Activated CD8-positive, alpha-beta memory T cell treated with anti-CD3 and anti-CD28 coated beads, Interleukin-2, amount 50 U/mL, for 24 hours (primary cell): ENCODE data around the gene BACH2.
A peak's percentile ranks its signal among the peaks of the same experiment; 100 is the strongest.

Source experiments
- DNase-seq: peaks from one replicate; pipeline ENCODE4 v3.0.0-alpha.2; 2020; ENCODE audit errors: extremely low read depth

The BACH2 gene

DNA sequence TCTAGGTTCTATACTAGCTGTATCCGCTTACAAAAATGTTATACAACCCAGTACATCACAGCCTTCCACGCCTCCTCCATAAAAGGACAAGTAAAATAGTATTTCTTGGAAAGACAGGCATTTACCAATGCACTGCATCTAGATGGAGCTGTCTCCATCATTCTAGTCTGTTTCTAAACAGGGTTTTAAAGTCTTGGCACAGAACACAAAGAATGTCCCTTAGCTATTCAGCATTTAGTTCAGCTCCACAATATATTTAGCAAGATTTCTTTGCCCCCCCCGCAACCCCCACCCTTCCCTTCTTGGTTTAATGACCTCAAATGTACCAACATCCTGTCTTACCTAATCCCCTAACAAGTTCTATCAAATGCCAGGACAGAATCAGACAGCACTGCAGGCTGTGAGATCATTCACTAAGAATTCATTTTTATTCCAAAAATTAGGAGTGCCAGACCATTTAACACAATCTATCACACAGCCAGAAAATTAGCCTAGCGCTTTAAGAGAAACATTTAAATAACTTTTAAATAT lies 198.6 kb downstream of the BACH2 start:
- no peak for DNase-seq

DNA sequence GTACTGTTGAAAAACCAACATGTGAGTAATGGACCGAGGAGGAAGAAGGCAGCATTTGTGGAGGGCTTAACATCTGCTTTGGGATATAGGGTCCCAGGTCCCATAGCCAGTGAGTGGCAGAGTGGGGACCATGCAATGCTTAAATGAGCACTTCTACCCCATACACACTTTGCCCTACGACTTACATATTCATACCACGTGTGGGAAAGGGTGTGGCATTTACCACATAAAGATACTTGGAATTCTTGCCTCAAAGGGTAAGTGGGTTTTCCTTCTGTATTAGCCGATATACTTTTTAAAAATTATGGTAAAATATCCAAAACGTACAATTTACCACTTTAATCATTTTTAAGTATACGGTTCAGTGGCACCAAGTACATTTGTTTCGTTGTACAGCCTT lies 199.3 kb downstream of the BACH2 start:
- DNase-seq = no peak

DNA sequence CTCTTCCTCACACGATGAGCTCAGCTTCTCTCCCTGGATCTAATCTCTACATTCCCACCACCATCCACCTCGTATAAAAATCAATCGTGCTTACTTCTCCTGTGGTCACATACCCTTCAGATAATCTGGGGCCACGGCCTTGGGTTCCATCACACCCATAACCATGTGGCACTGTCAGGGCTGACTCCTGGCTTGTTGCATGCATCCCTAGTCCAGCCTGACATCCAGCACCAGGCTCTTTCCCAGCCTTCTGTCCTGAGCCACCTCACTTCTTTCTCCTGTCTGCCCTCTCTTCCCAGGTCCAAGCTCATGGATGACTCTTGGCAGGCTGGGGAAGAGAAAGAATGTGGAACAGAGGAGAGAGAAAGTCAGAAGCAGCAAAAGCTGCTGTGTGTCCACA lies 199.8 kb downstream of the BACH2 start:
- DNase-seq = no peak

DNA sequence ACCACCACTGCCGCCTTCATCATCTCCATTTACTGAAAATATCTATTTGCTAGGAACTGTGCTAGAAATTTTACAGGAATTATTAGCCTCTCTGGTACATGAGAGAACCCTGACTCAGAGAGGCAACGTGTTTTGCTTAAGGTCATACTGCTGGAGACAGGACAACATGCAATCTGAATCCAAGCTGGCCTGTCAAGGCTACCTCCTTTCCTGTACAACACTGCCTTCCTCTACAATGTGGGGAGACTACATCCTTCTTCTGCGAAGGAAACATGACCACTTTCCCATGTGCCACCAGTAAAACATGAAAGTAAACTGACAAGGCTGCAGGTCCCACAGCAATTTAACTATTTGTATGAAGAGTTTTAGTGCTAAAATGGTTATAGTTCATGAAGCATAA lies 200.9 kb downstream of the BACH2 start:
- no peak for DNase-seq

DNA sequence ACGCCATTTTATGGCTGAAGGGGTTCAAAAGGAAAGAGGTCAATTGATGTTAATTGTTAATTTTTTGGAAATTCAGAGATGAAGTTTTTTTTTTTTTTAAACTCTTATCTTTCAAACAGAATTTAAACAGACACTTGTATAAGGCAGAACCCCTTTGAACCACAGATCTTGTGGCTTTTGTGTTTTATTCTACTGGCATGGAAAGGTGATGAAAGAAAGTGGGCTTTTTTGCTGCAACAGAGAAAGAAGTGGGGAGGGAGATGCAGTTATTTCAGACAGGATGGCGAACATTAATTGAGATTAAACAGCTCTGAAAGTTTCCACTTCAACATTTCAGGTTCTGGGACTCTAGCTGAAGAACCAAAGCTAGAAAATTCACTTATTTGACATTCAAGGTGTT lies 201.5 kb downstream of the BACH2 start:
- no peak for DNase-seq

DNA sequence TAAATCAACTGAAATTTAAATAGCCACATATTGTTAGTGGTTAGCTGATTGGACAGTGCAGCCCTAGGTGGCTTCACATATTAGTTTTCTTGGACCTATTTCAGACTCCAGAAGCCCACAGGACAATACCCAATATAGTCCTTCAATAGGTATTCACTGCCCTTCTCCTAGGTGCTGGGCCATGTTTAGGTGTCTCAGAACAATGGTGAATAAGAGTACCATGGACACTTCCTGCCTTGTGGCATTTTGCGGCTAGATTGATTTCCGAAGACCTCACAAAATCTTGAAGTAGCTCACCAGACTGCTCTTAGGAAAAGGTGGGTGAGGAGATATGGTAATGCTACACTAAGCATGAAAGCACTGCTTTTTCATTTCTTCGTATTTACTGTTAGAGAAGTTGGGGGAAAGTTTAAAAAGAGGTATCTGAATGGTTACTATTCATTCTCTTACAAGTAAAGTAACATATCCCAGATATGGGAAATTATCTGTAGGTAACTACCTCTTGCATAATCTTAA lies 203.0 kb downstream of the BACH2 start:
- no peak for DNase-seq

DNA sequence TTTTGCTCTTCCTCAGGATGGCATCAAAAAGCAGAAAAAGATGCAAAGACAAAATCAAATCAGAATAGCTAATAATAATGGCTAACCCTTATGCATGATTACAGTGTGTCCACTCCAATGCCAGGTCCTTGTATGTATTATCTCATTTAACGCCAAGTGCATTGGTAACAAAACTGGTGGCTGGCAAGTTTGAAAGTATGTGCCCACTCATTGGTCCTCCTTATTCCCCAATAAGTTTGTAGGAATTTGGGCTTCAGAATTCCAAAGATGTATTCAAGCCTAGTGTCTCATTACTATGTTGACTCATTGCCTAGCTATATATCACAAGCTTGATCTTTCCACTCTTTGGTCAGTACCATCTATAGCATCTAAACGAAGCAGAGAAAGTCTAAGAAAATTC lies 205.8 kb downstream of the BACH2 start:
- no peak for DNase-seq

DNA sequence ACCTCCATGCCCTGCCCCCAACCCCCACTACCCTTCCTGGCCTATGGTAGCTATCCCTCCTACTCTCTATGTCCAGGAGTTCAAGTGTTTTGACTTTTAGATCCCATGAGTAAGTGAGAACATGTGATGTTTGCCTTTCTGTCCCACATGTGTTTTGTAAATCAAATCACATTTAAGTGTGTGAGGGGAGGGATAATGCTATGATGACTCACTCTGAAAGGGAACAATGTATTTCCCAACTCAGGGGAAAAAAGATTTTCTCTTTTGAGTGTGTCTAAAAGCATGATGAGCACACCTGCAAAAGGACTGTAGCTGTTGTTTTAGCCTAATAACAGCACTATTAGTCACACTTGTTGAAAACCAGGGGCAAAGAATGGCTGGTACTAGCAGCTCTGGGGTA lies 208.6 kb downstream of the BACH2 start:
- no peak for DNase-seq

DNA sequence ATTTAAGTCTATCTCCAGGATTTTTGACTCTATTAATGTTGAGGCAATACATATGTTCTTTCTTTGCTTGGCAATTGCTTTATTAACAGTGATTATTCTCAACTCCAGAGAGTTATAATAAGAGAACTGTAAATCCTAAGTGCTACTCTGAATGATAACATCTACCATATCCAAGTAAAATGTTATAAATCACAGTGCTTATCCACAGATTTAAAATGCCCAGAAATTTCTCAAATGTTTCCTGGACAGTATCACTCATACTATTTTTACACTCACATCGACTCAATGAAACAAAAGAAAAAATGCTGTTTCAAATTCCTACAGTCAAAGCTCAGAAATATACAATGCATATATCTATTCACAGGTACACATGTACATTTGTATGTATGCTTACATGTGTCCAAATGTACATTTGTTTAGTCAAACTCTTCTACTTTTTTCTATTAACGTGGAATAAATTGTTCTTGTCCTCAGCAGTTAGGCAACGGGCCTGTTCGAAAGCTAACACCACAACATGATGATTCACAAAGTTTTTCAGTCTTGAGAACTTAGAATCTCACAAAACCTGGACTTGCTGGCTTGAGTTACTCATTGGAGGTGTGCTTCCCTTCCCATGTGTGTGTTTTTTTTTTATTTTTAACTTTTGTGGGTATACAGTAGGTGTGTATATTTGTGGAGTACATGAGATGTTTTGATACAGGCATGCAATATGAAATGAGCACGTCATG lies 209.4 kb downstream of the BACH2 start:
- no peak for DNase-seq

DNA sequence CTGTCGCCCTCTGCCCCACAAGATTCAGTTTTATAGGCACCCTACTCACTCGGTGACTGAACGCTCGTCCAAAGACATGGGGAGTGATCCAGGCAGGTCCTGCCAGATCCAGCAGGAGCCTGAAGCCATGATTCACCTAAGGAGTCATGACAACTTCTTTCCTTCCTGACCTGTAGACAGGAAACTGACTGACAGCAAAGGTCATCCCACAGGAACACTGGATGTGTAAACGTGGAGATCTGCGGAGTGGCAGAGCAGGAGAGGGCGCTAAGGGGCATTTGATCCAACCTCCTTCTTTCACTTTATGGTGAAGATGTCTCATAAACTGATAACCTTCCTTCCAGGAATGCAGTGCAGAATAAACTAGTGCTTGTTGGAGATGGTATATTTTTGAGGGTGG lies 210.1 kb downstream of the BACH2 start:
- DNase-seq = no peak

DNA sequence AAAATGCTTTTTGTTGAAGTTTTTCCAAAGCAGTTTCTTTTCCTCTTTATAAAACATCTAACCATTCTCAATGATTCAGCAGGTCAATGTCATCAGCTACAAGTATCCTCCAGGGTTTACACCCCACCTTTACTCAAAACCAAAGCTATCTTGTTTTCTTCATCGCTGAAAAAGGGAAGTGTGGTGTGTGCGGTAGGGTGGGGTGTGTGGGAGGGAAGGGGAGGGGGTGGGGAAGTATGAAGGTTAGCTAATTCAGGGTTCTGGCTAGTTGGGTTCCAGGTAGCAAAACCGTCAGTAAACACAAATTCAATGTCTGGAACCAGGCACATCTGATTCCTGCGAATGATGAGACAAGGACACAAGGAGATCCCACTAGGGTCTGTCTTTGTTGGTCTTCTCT lies 212.8 kb downstream of the BACH2 start:
- no peak for DNase-seq

DNA sequence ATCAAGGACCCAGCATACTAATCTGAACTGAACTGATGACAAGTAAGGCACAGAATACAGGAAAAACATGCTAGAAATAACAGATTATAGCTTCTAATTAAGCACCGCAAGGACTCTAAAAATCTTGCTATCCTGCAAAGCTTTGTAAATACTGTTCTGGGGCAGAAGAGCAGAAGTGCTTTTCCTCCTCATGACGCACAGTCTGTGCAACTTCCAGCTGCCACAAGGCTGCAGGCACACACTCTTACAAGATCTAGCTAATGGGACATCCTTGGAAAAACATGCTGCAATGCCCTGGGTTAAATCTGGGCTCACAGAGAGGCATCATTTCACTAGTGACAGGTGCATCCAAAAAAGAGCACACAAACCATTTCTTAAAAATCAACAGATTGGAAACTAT lies 213.8 kb downstream of the BACH2 start:
- no peak for DNase-seq

DNA sequence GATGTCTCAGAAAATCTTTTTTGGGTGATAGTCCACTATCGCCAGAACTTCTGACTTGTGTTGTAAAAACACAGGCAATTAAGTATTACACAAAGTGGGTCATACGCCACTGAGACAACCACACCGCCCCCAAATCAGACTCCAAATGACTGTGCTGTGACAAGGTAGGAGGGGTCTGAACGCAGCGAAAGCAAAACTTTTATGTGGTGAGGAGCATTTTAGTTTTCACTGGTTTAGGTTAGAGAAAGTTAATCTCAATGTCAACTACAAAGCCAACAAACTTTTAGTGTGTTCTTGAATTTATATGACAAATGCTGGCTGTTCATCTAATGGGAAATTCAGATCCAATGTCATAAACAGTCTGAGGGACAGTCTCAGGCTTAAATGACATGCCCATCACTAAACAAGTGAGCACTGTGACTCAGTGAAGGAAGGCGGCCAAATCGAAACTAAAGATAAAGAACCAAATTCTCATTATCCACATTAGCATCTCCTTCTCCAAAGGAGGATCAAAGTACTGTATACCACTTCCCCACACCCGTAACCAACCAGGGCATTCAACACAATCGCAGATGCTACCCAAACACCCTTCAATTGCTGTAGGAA lies 215.7 kb downstream of the BACH2 start:
- peak; percentile 60 for DNase-seq

DNA sequence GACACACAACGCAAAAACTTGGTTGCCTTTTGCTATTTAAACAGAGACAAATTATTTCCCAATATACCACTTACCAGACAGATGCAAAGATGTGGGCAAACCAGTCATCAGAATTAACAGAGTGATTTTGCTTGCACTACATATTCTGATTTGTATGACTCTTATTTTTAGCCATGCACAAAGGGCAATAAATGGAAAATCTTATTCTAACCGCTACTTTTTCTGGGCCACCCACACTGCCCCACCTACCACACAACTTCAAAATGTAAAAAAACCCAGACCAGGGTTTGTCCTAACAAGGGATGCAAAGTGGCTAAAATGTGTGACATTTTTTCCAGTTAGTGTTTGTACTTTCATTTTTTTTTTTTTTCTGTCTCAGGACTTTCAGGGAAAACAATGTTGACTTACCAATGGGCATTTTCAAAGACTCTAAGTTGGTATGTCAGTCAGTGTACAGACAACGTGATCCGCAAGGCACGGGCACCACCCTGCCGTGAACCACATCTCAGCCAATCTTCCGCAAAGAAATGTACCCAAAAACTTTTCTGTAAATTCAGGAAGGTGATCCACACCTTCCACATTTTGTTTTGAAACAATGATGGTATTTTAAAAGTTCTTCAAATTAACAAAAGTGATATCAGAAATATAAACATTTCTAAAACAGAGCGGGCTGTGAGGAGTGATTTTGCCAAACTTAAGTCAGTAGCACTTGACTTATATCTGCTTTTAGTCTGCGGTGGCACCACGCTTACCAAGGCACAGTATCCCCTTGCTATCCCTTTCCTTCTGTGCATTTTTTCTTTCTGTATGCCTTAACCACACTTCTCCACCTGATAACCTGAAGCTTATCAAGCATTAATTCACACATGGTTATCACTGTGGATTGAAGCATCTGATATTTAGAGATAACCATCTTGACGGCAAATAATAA lies 216.8 kb downstream of the BACH2 start:
- DNase-seq = no peak

DNA sequence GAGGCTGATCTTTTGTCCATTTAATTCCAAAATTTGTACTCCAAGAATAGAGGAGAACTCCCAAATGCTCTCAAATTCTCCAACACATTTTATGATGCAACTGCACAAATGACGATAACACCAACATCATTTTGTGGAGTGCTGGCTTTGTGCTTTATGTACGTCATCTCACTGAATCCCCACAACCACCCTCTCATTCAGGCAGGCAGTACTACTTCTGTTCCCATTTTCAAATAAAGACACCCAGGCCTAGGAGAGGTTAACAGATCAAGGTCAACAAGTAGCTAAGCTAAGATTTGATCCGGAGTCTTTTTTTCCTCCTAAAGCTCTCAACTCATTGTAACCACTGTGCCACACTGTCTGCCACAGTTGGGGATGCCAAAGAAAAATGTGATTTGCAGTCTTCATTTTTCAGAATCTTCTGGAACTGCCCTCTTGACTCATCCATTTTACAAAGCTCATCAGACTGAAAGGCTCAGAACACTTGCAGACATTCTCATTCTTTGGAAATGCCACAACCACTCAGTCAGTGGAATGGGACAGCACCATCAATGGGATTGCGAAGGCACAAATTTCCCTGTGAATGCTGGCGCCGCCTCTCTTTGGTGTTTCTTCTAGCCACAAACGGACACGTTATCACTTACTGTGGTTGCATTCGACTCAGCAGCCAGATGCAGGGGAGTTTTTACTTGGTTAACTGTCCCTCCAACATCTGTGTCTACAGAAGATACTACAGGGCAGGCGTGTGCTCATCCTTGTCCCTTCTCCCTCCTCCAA lies 217.9 kb downstream of the BACH2 start:
- peak; percentile 64 for DNase-seq

DNA sequence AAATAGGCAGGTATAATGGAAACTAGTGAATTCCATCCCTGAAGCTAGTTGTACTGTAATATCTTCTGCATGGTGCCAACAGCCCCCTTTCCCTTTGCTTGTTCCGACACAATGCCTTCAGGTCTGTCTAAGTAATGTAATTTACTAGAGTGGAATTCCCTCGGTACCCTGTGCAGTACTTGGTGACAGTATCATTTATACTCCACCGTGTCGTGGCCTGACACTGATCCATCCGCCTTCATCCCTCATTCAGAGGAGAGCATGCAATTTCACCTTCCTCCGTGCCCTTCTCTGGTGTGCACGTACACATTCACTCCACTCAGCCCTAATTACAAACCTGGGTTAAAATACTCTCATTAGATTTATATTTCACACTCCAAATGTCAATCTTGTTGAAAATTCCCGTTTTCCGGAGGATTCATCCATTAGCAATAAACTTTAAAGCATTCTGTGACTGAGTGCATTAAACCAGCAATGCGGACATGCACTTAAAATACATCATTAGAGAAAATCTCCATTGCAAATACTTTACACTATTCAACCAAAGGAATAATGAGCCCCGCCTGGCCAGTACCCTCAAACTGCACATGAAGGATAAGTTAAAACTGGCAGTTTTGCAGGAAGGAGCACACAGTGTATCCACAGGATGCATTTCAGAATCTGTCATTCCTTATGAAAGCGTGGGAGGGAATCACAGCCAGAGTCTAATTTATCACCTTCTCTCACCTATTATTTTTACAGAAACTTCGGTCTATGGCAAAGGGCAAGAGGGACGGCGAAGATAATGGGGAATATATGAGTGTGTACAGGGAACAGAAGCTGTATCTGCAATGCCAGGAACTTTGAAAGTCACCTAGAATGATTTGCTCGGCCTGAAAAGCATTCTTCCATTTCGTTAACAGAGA lies 219.9 kb downstream of the BACH2 start:
- no peak for DNase-seq

DNA sequence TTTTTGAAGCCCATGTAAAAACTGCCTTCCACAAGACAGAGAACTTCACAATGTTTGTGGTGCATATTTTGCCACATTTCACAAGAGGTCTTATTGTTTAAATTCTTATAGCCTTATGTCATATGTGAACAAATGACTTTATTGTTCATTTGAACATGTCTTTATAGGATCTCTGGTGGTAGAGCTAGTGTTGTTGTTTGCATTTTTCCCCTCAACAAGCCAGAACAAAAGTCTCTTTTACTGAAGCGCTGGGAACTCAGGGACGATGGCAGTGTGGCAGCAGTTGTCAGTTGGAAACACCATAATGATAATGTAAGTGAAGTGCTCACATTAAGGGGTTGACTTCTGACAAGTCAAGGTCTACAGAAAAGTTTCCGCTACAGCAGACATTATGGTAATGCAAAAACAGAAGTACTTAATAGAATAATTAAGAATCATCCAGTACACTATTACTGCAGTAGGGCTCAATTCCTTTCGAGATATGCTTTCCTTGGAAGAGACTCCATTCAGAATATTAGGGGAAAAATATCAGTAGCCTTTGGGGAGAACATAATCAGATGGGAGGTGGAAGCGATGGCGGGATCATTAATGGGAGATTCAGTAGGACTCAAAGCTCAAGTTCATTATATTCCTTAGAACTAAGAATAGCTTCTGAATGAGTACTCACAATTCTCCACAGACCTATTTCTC lies 222.3 kb downstream of the BACH2 start:
- no peak for DNase-seq

DNA sequence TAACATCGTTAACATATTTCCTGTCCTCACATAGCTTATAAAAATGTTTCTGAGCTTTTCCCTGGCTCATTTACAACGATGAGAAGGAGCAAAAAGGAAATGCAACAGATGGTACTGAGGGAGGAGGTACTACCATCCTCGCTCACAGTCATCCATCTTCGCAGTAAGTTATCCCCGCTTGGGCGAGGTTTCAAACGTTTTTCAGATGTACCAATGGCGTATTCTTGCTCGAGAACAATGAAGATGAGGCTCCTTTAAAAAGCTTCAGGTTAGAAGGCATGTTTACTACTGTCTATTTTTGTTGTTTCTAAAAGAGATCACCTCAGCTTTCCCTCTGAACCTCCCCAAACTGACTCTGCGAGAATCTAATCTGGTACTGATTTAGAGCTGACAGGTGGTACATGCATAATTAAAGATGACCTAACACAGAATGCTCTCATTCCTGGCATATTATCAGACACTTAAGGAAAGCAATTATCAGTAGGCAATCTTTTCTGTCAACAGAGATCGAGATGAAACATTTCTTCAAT lies 223.6 kb downstream of the BACH2 start:
- no peak for DNase-seq

DNA sequence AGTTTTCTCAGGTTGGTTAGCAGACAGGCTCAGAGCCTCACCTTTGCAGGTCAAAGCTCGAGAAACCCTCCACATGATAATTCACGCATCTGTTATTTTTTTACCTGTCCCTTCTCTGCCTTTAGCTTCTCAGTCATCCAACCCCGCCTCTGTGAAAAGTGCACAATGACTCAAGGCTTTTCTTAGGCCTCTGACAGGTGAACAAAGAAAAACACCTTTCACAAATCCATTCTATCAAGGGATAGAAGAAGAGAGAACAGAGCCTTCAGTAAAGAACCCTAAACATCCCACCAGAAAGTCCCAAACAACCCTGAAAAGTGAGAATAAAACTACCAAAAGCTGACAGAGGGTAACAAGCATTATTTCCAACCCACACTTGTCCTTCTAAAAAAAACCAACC lies 224.1 kb downstream of the BACH2 start:
- no peak for DNase-seq
